ENCODE results near the gene SELP.
"Not testable (repeated sequence)": the region's sequence is repeated elsewhere in the genome, so short reads cannot be mapped to it uniquely, and the experiment has no call there.

The SELP gene

GRCh38 chr1:169630006-169630405 lies at the start of gene SELP:
Gene SELP, minus strand, starts transcription at chr1:169630124. Its CDS starts 50 bp downstream, at chr1:169630074.
- DNase-seq = no peak
- TF ChIP-seq GATA1 (IDR thresholded peaks at IDR 0.05; ENCODE audit: low read depth, low read length) = no peak
- no peak for TF ChIP-seq POLR2A (IDR thresholded peaks at IDR 0.05; ENCODE audit: low read length)

- no peak for TF ChIP-seq GATA1 (IDR thresholded peaks at IDR 0.05; ENCODE audit: low read depth, low read length)
- TF ChIP-seq POLR2A (IDR thresholded peaks at IDR 0.05; ENCODE audit: low read length) = no peak
- DNase-seq = no peak
Observed at GRCh38 chr1:169679692-169680091, 49.8 kb upstream of the SELP start.

GRCh38 chr1:169676001-169676400 lies 46.1 kb upstream of the SELP start:
- TF ChIP-seq GATA1 (IDR thresholded peaks at IDR 0.05; ENCODE audit: low read depth, low read length) (no peak), POLR2A (IDR thresholded peaks at IDR 0.05; ENCODE audit: low read length) (no peak)
- no peak for DNase-seq

GRCh38 chr1:169670836-169671235 lies 40.9 kb upstream of the SELP start:
- no peak for DNase-seq
- TF ChIP-seq GATA1 (IDR thresholded peaks at IDR 0.05; ENCODE audit: low read depth, low read length) (no peak), POLR2A (IDR thresholded peaks at IDR 0.05; ENCODE audit: low read length) (no peak)

- DNase-seq = not testable (repeated sequence)
Observed at GRCh38 chr1:169670244-169670643, 40.3 kb upstream of the SELP start.

- peak in 1 of 2 experiments; percentile 4 for DNase-seq
Observed at GRCh38 chr1:169667699-169668596, 38.0 kb upstream of the SELP start.

GRCh38 chr1:169667227-169667639 lies 37.3 kb upstream of the SELP start:
- not testable (repeated sequence) for DNase-seq

GRCh38 chr1:169662680-169663079 lies 32.8 kb upstream of the SELP start:
- not testable (repeated sequence) for DNase-seq

GRCh38 chr1:169661066-169661465 lies 31.1 kb upstream of the SELP start:
- not testable (repeated sequence) for DNase-seq

GRCh38 chr1:169658777-169659176 lies 28.9 kb upstream of the SELP start:
- not testable (repeated sequence) for DNase-seq

- TF ChIP-seq GATA1 (IDR thresholded peaks at IDR 0.05; ENCODE audit: low read depth, low read length) = no peak
- no peak for TF ChIP-seq POLR2A (IDR thresholded peaks at IDR 0.05; ENCODE audit: low read length)
- no peak for DNase-seq
Observed at GRCh38 chr1:169653873-169654272, 23.9 kb upstream of the SELP start.

GRCh38 chr1:169651035-169651434 lies 21.1 kb upstream of the SELP start:
- no peak for DNase-seq
- TF ChIP-seq GATA1 (IDR thresholded peaks at IDR 0.05; ENCODE audit: low read depth, low read length) (no peak), POLR2A (IDR thresholded peaks at IDR 0.05; ENCODE audit: low read length) (no peak)

- no peak for DNase-seq
- no peak for TF ChIP-seq POLR2A (IDR thresholded peaks at IDR 0.05; ENCODE audit: low read length)
- TF ChIP-seq GATA1 (IDR thresholded peaks at IDR 0.05; ENCODE audit: low read depth, low read length) = no peak
Observed at GRCh38 chr1:169650551-169650950, 20.6 kb upstream of the SELP start.

- TF ChIP-seq POLR2A (IDR thresholded peaks at IDR 0.05; ENCODE audit: low read length) = no peak
- TF ChIP-seq GATA1 (IDR thresholded peaks at IDR 0.05; ENCODE audit: low read depth, low read length) = no peak
- no peak for DNase-seq
Observed at GRCh38 chr1:169648709-169649108, 18.8 kb upstream of the SELP start.

- TF ChIP-seq GATA1 (IDR thresholded peaks at IDR 0.05; ENCODE audit: low read depth, low read length) = no peak
- TF ChIP-seq POLR2A (IDR thresholded peaks at IDR 0.05; ENCODE audit: low read length) = no peak
- no peak for DNase-seq
Observed at GRCh38 chr1:169648187-169648586, 18.3 kb upstream of the SELP start.

GRCh38 chr1:169647512-169647911 lies 17.6 kb upstream of the SELP start:
- no peak for DNase-seq
- no peak for TF ChIP-seq GATA1 (IDR thresholded peaks at IDR 0.05; ENCODE audit: low read depth, low read length)
- TF ChIP-seq POLR2A (IDR thresholded peaks at IDR 0.05; ENCODE audit: low read length) = no peak

Measured in erythroblast (primary cell).